H1 (cell line): ENCODE measurements around the gene ARID5B. TPM values are rescaled to one million over a fixed set of nuclear protein-coding genes. Genes with fewer than 3 reads are reported as not detected.

Experiments used
- CTCF ChIA-PET: fragments of 300-600 bp; sonication (Branson Sonifier 250); formaldehyde crosslinking; loops from one replicate; lab custom pipeline; 2021; ENCODE audit not compliant: partially characterized antibody; lab: Charles Lee
- POLR2A ChIA-PET: fragments of 300-600 bp; sonication (Branson Sonifier 250); formaldehyde crosslinking; loops from one replicate; lab custom pipeline; 2021; ENCODE audit warnings: inconsistent platforms; ENCODE audit not compliant: partially characterized antibody; lab: Charles Lee
- DNase-seq, 2 experiments: peaks; one replicate each; pipeline versions ENCODE4 v3.0.0 to v3.0.0-alpha.2; 2010 to 2022; ENCODE audit warnings: low spot score in 2 of 2, low read depth in 1 of 2, mixed read lengths in 1 of 2
- FAIRE-seq: peaks from 2 replicates; lab custom pipeline; 2011; peaks lifted over from hg19 to GRCh38; lab: Jason Lieb, UNC
- H2AFZ ChIP-seq: 2 replicates; pipeline ENCODE4 v1.8.1; 2012; ENCODE audit warnings: low read length, inconsistent platforms
- H2AK5ac ChIP-seq: 2 replicates; pipeline ENCODE4 v1.6.1; 2013; ENCODE audit warnings: low read depth, low read length
- H2BK120ac ChIP-seq: replicated peaks from 2 replicates; pipeline ENCODE3; 2013; ENCODE audit warnings: low read depth, low read length, inconsistent platforms
- H2BK12ac ChIP-seq: 2 replicates; pipeline ENCODE4 v1.6.1; 2013; ENCODE audit warnings: low read depth, low read length
- H2BK15ac ChIP-seq: 2 replicates; pipeline ENCODE4 v1.6.1; 2013; ENCODE audit warnings: low read length
- H2BK20ac ChIP-seq: 2 replicates; pipeline ENCODE4 v1.6.1; 2013; ENCODE audit warnings: low read length
- H2BK5ac ChIP-seq: 2 replicates; pipeline ENCODE4 v1.6.1; 2013; ENCODE audit warnings: low read depth, low read length
- H3K14ac ChIP-seq: 2 replicates; pipeline ENCODE4 v1.6.1; 2013; ENCODE audit warnings: inconsistent platforms; ENCODE audit not compliant: insufficient read length
- H3K18ac ChIP-seq: 2 replicates; pipeline ENCODE4 v1.6.1; 2013; ENCODE audit warnings: low read length; ENCODE audit errors: extremely low read depth
- H3K23ac ChIP-seq: 2 replicates; pipeline ENCODE4 v1.6.1; 2013; ENCODE audit warnings: inconsistent platforms; ENCODE audit not compliant: insufficient read length
- H3K23me2 ChIP-seq: 2 replicates; pipeline ENCODE4 v1.6.1; 2013; ENCODE audit warnings: low read depth, low read length
- H3K27ac ChIP-seq: 2 replicates; pipeline ENCODE4 v1.6.1; 2011; ENCODE audit warnings: low read depth, low read length, inconsistent platforms
- H3K27me3 ChIP-seq, 4 experiments: replicated peaks in 1 of 4; 1 replicate in 1 of 4; 2 replicates in 3 of 4; pipeline versions ENCODE4 v1.6.1 to v1.8.1; 2011 to 2013; ENCODE audit warnings: low read length in 3 of 4, mild to moderate bottlenecking in 3 of 4, inconsistent platforms in 2 of 4, mixed read lengths in 2 of 4, moderate library complexity in 1 of 4; ENCODE audit not compliant: control insufficient read depth in 3 of 4, insufficient read depth in 3 of 4; ENCODE audit errors: extremely low read depth in 1 of 4
- H3K36me3 ChIP-seq, 4 experiments: 2 replicates each; pipeline versions ENCODE4 v1.6.1 to v1.8.1; 2011 to 2013; ENCODE audit warnings: mild to moderate bottlenecking in 4 of 4, low read length in 3 of 4, moderate library complexity in 2 of 4, control low read depth in 1 of 4, inconsistent platforms in 1 of 4; ENCODE audit not compliant: insufficient read depth in 4 of 4, control insufficient read depth in 2 of 4
- H3K4ac ChIP-seq: replicated peaks from 2 replicates; pipeline ENCODE3; 2013; ENCODE audit warnings: low read length, low read depth, mixed read lengths, inconsistent platforms; ENCODE audit not compliant: insufficient read length
- H3K4me1 ChIP-seq, 4 experiments: replicated peaks in 1 of 4; 1 replicate in 1 of 4; 2 replicates in 3 of 4; pipeline versions ENCODE4 v1.6.1 to v1.8.1; 2011 to 2013; ENCODE audit warnings: low read length in 3 of 4, inconsistent platforms in 2 of 4, mixed read lengths in 1 of 4; ENCODE audit not compliant: insufficient read depth in 4 of 4, control insufficient read depth in 3 of 4
- H3K4me2 ChIP-seq, 2 experiments: 2 replicates each; pipeline versions ENCODE4 v1.6.1 to v1.8.1; 2011 to 2013; ENCODE audit warnings: low read depth in 2 of 2, low read length in 2 of 2, control low read depth in 1 of 2, inconsistent platforms in 1 of 2, mild to moderate bottlenecking in 1 of 2; ENCODE audit not compliant: insufficient read depth in 1 of 2
- H3K4me3 ChIP-seq, 4 experiments: fragments of 200-600, 300-600 bp in 1 of 4; sonication (generic), shearing (Covaris generic), sonication (Bioruptor Twin) in 1 of 4; 2 replicates each; pipeline versions ENCODE4 v1.5.1 to v1.8.1; 2011 to 2016; ENCODE audit warnings: low read length in 4 of 4, low read depth in 3 of 4, control low read depth in 2 of 4, inconsistent platforms in 2 of 4, mild to moderate bottlenecking in 2 of 4, mixed read lengths in 1 of 4, moderate library complexity in 1 of 4; ENCODE audit not compliant: insufficient read depth in 2 of 4; ENCODE audit errors: extremely low read depth in 1 of 4
- H3K56ac ChIP-seq: replicated peaks from 2 replicates; pipeline ENCODE3; 2013; ENCODE audit warnings: low read depth, mild to moderate bottlenecking, mixed read lengths, low read length, inconsistent platforms; ENCODE audit not compliant: insufficient read length
- H3K79me1 ChIP-seq: 2 replicates; pipeline ENCODE4 v1.6.1; 2013; ENCODE audit warnings: low read depth, low read length, control low read depth
- H3K79me2 ChIP-seq, 2 experiments: 2 replicates each; pipeline versions ENCODE4 v1.6.1 to v1.8.1; 2012 to 2013; ENCODE audit warnings: low read length in 2 of 2, mild to moderate bottlenecking in 2 of 2, inconsistent platforms in 1 of 2; ENCODE audit not compliant: insufficient read depth in 2 of 2, control insufficient read depth in 1 of 2
- H3K9ac ChIP-seq, 4 experiments: replicated peaks in 1 of 4; 1 replicate in 1 of 4; 2 replicates in 3 of 4; pipeline versions ENCODE4 v1.6.1 to v1.8.1; 2011 to 2013; ENCODE audit warnings: low read depth in 3 of 4, low read length in 3 of 4, control low read depth in 2 of 4, mild to moderate bottlenecking in 2 of 4, moderate library complexity in 2 of 4, inconsistent platforms in 1 of 4; ENCODE audit errors: extremely low read depth in 1 of 4
- H3K9me3 ChIP-seq, 2 experiments: 2 replicates each; pipeline versions ENCODE4 v1.6.1 to v1.8.1; 2012 to 2013; ENCODE audit warnings: mild to moderate bottlenecking in 2 of 2, moderate library complexity in 2 of 2, control low read depth in 1 of 2, inconsistent platforms in 1 of 2, low read depth in 1 of 2, low read length in 1 of 2, mixed read lengths in 1 of 2; ENCODE audit not compliant: insufficient read depth in 2 of 2
- H4K20me1 ChIP-seq, 2 experiments: replicated peaks in 1 of 2; 2 replicates each; pipeline versions ENCODE3 to v1.8.1; 2011 to 2013; ENCODE audit warnings: inconsistent platforms in 2 of 2, low read length in 2 of 2, mild to moderate bottlenecking in 1 of 2; ENCODE audit not compliant: insufficient read depth in 2 of 2, control insufficient read depth in 1 of 2
- H4K5ac ChIP-seq: 2 replicates; pipeline ENCODE4 v1.6.1; 2013; ENCODE audit warnings: low read length, low read depth, mixed read lengths, inconsistent platforms; ENCODE audit not compliant: insufficient read length
- H4K8ac ChIP-seq: 2 replicates; pipeline ENCODE4 v1.8.0; 2013; ENCODE audit warnings: mild to moderate bottlenecking, moderate library complexity, low read length, inconsistent platforms; ENCODE audit not compliant: insufficient read depth; ENCODE audit errors: extremely low read depth
- H4K91ac ChIP-seq: replicated peaks from 2 replicates; pipeline ENCODE3; 2013; ENCODE audit warnings: low read length, mixed read lengths, inconsistent platforms; ENCODE audit not compliant: insufficient read length
- CBX5 ChIP-seq: fragments of 300-800, 300-1000 bp; sonication (generic); IDR thresholded peaks from 2 replicates; pipeline ENCODE4 v1.7.1; 2016; ENCODE audit warnings: antibody characterized with exemption, low read length, low read depth
- CREB1 ChIP-seq: IDR thresholded peaks from 2 replicates; pipeline ENCODE4 v1.6.1; 2012; ENCODE audit warnings: inconsistent platforms
- JUND ChIP-seq: IDR thresholded peaks from 2 replicates; pipeline ENCODE4 v1.6.1; 2011; ENCODE audit warnings: mild to moderate bottlenecking, improper control_type of control experiment, low read length
- KDM4A ChIP-seq: IDR thresholded peaks from one replicate; pipeline ENCODE4 v1.7.1; 2012; ENCODE audit warnings: low read depth, mild to moderate bottlenecking, moderate library complexity, low read length, inconsistent platforms; ENCODE audit not compliant: severe bottlenecking
- PHF8 ChIP-seq: fragments of 200-600 bp; sonication (generic); conservative IDR thresholded peaks from 2 replicates; pipeline ENCODE4 v1.7.1; 2012; ENCODE audit warnings: low read depth, mild to moderate bottlenecking, inconsistent platforms, low read length, moderate library complexity
- POLR2AphosphoS5 ChIP-seq: IDR thresholded peaks from 2 replicates; pipeline ENCODE4 v1.6.1; 2011; ENCODE audit warnings: low read depth, low read length
- RBBP5 ChIP-seq: IDR thresholded peaks from 2 replicates; pipeline ENCODE4 v1.7.1; 2012; ENCODE audit warnings: low read depth, mild to moderate bottlenecking, inconsistent platforms, low read length, moderate library complexity, borderline replicate concordance
- SIX5 ChIP-seq: IDR thresholded peaks from 2 replicates; pipeline ENCODE4 v1.6.1; 2011; ENCODE audit warnings: mild to moderate bottlenecking, low read depth, low read length
- TCF12 ChIP-seq: IDR thresholded peaks from 2 replicates; pipeline ENCODE4 v1.6.1; 2011; ENCODE audit warnings: low read depth, mild to moderate bottlenecking, low read length
- TEAD4 ChIP-seq: IDR thresholded peaks from 2 replicates; pipeline ENCODE4 v1.6.1; 2012; ENCODE audit warnings: low read depth, low read length, inconsistent platforms, mixed read lengths
- WGBS, 2 experiments: shearing (Covaris generic) in 1 of 2; methylation state at CpG; one replicate each; pipeline versions ENCODE4 v1.1.6 to v1.1.7; 2013 to 2015; ENCODE audit warnings: low lambda C conversion rate in 2 of 2, mixed read lengths in 2 of 2, inconsistent platforms in 1 of 2, low coverage in 1 of 2, missing lambda C conversion rate in 1 of 2; ENCODE audit not compliant: insufficient replicate concordance in 2 of 2, insufficient coverage in 1 of 2, insufficient read length in 1 of 2; ENCODE audit errors: extremely low coverage in 1 of 2, missing lambda C conversion rate in 1 of 2; 5-methylcytosine and 5-hydroxymethylcytosine counted together
- polyA plus RNA-seq, 7 experiments: library from polyadenylated mRNA; depleted of rRNA in 3 of 7; stranded (reverse) in 5 of 7; unstranded in 2 of 7; fragments of >200 nt in 5 of 7; fragments of 200-250 nt in 2 of 7; gene quantifications; 1 replicate in 5 of 7; 2 replicates in 1 of 7; 4 replicates in 1 of 7; pipeline versions ENCODE4 v1.2.1 to v1.2.3, GENCODE V29; 2011 to 2013; ENCODE audit warnings: missing spikeins in 2 of 7, mixed read lengths in 2 of 7
- total RNA-seq: library from RNA; stranded (reverse); fragmentation: NEBNext Ultra II Directional; extraction: Animal tissue kit (Norgen Biotek cat#: 25700); gene quantifications from 2 replicates; pipeline ENCODE4 v1.2.1, GENCODE V29; 2021
- TF ChIP-seq, protein P1 (sequence below): IDR thresholded peaks from 2 replicates; pipeline ENCODE4 v1.6.1; 2012; ENCODE audit warnings: inconsistent platforms
- TF ChIP-seq, protein P2 (sequence below): IDR thresholded peaks from 2 replicates; pipeline ENCODE4 v1.6.1; 2012; ENCODE audit warnings: inconsistent platforms

ARID5B gene
- total and polyA plus RNA-seq, 2 of the 8 experiments (the other 6 are each of a cell fraction or from before 2014, with no cell fraction given) = 0.21 to 1.1 TPM

DNA sequence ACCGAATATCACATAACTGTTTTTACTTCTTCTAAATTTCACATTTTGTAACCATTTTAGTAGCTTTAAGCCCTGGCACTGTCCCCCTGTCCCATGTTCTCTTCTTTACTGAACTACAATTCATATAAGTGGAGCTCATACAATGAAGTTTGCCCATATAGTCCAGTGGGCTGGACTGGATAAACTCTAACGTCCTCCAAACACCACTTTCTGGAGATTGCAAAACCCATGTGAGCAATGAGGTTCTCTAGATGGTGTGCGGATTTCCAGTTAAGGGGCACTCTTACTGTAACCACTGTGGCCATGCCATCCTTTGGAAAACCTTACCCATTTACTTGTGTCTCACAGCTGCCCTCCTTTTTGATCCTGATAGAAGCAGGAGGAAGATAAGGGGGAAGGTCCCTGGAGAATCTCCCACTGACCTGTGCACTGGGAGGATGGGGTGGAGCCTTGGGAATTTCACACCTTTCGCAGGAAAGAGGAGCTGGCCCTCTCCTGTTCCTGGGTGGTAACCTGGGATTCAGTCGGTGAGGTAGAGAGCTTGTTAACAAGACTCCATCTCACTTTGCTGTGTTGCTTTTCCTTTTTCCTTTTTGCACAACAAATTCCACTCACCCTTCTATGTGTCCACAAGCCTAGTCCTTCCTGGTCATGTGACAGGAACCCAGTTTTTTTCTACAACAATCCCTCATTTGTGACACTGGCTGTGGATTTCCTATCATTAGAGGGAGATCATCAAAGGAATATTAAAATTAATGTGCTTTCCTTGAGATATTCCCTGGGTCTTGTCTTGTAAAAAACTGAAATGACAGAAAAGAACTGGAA, 120.7 kb downstream of the ARID5B start:
- H2BK15ac ChIP-seq = no peak overlapping the region
- no peak overlapping the region for H3K18ac ChIP-seq
- ChIA-PET CTCF (interaction anchor here (0.9 to 1.3 kb wide), 7 partner anchors 7 to 223 kb away, joined by 3 to 8 read pairs (median 3); no protein-coding TSS in a partner anchor), POLR2A (no interaction called here)
- no peaks in the 10 kb centered on the region for H3K27me3 ChIP-seq
- no peak overlapping the region for H3K27ac ChIP-seq
- FAIRE-seq (no peak), DNase-seq (no peak)
- H3K79me2 ChIP-seq = no peaks in the 10 kb centered on the region
- no peak overlapping the region for H2BK20ac ChIP-seq
- WGBS, 2 experiments = 91% methylated on average over 5 of the region's 5 CpGs; no CpG with 5 or more reads in 1 of the 2 experiments
- H2BK120ac ChIP-seq = no peak overlapping the region
- no peaks in the 10 kb centered on the region for H3K9me3 ChIP-seq
- no peak overlapping the region for H3K4me2 ChIP-seq
- H3K4me1 ChIP-seq = peaks cover 0 to 6% (median 4%) of the 10 kb centered on the region in 4 experiments; a peak in 4 of 7 replicates
- no peaks in the 10 kb centered on the region for H4K20me1 ChIP-seq
- no peak overlapping the region for H2BK5ac ChIP-seq
- H2AK5ac ChIP-seq = no peak overlapping the region
- no peak overlapping the region for H3K4me3 ChIP-seq
- H3K14ac ChIP-seq = no peak overlapping the region
- H4K8ac ChIP-seq = no peak overlapping the region
- H4K91ac ChIP-seq = no peak overlapping the region
- no peak overlapping the region for H4K5ac ChIP-seq
- H3K56ac ChIP-seq = no peak overlapping the region
- no peaks in the 10 kb centered on the region for H3K36me3 ChIP-seq
- H3K23ac ChIP-seq = no peak overlapping the region
- H2BK12ac ChIP-seq = no peak overlapping the region
- no peak overlapping the region for H3K9ac ChIP-seq
- H2AFZ ChIP-seq = no peak overlapping the region
- no peaks in the 10 kb centered on the region for H3K79me1 ChIP-seq
- H3K23me2 ChIP-seq = no peaks in the 10 kb centered on the region
- no peak overlapping the region for H3K4ac ChIP-seq
- TF ChIP-seq PHF8 (no peak), TEAD4 (no peak), JUND (no peak), SIX5 (no peak), KDM4A (no peak), CBX5 (no peak), CREB1 (no peak), TCF12 (no peak), RBBP5 (no peak), POLR2AphosphoS5 (no peak)
- TF ChIP-seq, protein P1, sequence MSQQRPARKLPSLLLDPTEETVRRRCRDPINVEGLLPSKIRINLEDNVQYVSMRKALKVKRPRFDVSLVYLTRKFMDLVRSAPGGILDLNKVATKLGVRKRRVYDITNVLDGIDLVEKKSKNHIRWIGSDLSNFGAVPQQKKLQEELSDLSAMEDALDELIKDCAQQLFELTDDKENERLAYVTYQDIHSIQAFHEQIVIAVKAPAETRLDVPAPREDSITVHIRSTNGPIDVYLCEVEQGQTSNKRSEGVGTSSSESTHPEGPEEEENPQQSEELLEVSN = no peak
- TF ChIP-seq, protein P2, sequence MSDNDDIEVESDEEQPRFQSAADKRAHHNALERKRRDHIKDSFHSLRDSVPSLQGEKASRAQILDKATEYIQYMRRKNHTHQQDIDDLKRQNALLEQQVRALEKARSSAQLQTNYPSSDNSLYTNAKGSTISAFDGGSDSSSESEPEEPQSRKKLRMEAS = no peak
